ENCODE results near the gene DPCD. TPM values are rescaled to one million over a fixed set of nuclear protein-coding genes. Genes with fewer than 3 reads are reported as not detected.

DPCD gene
- total RNA-seq, 1 donor from 2014 or later = 6.4 TPM

Other genes starting within 250 kb of the DPCD start
- 16.2 and 19.0 TPM in 2 replicates for gene BTRC, start 234.2 kb upstream of the DPCD start, total RNA-seq
- gene POLL, start 64 bp upstream of the DPCD start, total RNA-seq = 32.2 and 33.8 TPM in 2 replicates
- gene FBXW4, start 106.8 kb downstream of the DPCD start, total RNA-seq = 28.4 and 32.0 TPM in 2 replicates
- 0.35 TPM in 1 of 2 replicates, not detected in the other for gene FGF8, start 187.8 kb downstream of the DPCD start, total RNA-seq
- 172 and 175 TPM in 2 replicates for gene NPM3, start 195.1 kb downstream of the DPCD start, total RNA-seq
- 99.9 and 102 TPM in 2 replicates for gene OGA, start 230.1 kb downstream of the DPCD start, total RNA-seq

All from activated CD4-positive, alpha-beta T cell treated with anti-CD3 and anti-CD28 coated beads, Interleukin-2, amount 10 ng/mL, durations not matched to agents 24 days and 14 days (primary cell).